Measurements from ENCODE around the gene EFHC2. TPM values are rescaled to one million over a fixed set of nuclear protein-coding genes. Genes with fewer than 3 reads are reported as not detected.

Gene EFHC2
- polyA plus RNA-seq, 1 donor, result 0.08 TPM

DNA sequence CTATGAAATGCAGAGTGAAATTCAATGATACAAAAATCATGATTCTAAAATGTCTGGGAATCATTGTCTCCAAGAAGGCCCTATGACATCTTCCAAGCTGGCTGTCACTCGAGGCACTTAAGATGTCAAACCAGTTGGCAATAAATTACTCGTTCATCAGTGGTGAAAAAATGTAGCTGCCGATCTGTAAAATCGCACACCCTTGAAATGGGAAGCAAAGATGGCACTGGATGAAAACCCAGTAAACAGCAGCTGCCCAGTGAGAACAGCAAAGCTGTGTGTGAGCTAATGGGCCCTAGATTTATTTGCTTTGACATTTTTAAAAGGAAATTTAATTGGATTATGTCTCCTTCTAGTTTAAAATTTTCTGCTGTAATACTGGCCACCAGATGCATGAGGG lies 188.3 kb downstream of the EFHC2 start:
- no peak for DNase-seq (ENCODE audit: low read depth)

DNA sequence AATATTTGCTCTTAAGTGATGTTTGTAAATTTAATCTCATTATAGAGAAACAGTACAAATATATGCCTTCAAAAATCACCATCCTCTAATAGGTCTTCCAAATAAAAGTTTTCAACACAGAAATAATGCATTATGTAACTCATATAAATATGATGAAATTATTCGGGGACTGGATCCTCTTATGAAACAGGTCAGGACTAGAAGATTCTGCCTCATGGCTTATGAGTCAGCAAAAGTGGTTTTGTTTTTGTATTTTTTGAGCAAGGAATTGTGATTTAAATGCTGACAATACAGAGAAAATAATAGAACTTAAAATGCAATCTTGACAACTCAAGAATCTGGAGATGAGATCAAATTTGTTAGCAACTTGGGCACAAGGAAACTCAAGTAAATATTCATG lies 190.6 kb downstream of the EFHC2 start:
- no peak for DNase-seq (ENCODE audit: low read depth)

DNA sequence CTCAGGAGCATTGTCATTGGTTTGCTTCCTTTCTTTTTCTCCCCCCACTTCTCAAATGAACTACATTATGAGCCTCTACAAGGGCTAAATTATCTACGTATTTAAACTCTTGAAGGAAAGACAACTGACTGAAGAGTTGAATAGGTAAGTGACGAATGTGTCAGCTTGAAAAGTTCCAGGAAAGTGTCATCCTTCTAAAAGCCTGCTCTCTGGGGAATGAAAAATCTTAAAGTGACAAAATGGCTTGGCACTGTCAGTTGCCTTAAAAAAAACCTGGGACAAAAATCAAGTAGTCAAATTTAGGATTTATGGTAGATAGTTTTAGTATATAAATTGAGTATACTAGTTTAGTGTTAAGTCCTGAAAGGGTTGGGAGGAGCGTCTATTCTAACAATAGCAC lies 196.3 kb downstream of the EFHC2 start:
- no peak for DNase-seq (ENCODE audit: low read depth)

DNA sequence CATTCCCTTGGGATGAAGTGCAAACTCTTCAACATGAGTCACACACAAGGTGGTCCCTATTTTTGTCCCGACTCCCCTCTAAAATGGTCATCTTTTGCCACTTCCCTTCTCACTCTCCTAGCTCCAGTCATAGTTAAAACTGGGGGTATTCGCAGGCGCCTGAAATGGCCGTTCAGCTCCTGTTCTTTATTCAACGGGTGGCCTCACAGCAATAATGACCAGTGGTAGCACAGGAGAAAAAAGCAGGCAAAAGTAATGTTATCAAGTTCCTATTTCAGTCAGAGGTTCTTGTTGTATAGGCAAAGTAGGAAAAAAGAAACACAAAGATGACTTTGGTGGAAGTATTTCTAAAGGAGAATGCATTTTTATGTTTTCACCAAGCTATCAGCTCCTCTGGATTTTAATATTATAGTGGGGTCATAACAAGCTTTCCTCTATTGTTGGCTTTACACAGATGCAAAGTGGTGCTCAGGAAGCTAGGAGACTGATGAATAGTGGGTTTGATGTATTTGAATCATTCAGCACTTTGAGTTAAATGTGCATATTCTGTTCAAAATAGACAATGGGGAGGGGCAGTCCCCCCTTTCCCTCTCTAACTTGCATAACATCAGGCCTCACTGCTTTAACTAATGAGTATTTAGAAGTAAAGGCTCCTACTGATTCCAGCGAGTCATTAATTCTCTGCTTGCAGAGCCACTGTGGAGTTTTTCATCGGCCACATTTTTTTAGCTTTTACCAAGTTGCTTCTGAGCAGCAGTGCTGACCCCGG lies 199.1 kb downstream of the EFHC2 start:
- DNase-seq (ENCODE audit: low read depth), result no peak

DNA sequence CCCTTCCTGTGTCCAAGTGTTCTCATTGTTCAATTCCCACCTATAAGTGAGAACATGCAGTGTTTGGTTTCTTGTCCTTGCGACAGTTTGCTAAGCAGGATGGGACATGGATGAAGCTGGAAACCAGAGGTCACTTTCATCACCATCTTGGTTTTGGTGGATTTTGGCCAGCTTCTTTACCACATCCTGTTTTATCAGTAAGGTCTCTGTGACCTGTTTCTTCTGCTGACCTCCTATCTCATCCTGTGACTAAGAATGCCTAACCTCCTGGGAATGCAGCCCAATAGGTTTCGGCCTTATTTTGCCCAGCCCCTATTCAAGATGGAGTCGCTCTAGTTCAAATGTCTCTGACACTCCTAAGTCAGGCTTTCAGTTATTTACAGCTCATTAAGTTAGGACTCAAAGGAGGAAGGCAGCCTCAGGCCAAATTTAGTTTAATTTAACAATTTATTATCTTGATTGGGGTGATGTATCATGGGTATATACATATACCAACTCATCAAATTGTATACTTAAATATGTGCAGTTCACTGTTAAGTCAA lies 200.3 kb downstream of the EFHC2 start:
- DNase-seq (ENCODE audit: low read depth), result no peak

DNA sequence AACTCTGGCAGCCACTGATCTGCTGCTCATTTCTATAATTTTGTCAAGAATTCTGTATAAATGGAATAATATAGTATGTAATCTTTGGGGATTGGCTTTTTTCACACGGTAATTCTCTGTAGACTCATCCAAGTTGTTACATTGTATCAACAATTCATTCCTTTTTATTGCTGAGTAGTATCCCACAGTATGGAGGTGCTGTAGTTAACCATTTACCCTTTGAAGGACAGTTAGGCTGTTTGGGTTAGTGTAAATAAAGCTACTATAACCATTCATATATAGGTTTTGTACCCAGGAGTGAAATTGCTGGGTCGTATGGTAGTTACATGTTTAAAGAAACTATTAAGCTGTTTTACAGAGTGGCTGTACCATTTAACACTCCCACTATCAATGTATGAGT lies 213.3 kb downstream of the EFHC2 start:
- DNase-seq (ENCODE audit: low read depth), result no peak

DNA sequence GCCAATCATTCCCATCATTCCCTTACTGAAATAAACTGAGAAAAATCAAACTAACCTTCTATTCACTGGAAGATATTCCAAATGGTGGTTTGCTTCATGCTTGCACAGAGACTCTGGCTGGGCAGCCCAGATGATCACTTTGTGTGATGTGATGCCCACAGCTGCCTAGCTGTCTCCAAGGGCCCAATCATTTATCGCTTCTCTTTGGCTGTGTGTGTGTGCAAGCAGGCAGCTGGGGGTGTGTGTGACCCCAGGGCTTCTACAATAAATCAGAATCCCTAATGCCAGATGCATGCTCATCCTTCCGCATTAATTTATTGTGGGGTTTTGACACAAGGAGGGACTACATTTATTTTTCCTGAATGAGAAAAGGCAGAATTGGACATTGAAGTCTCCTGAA lies 230.1 kb downstream of the EFHC2 start:
- DNase-seq (ENCODE audit: low read depth), result no peak

DNA sequence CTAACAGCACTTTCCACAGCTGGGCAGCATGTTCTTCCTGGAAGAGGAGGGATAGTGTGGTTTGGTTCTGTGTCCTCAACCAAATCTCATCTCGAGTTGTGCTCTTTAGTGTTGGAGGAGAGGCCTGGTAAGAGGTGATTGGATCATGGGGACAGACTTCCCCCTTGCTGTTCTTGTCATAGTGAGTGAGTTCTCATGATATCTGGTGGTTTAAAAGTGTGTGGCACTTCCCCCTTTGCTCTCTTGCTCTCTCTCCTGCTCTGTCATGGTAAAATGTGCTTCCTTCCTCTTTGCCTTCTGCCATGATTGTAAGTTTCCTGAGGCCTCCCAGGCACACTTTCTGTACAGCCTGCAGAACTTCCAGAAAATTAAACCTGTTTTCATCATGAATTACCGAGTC lies 236.6 kb downstream of the EFHC2 start:
- no peak for DNase-seq (ENCODE audit: low read depth)

DNA sequence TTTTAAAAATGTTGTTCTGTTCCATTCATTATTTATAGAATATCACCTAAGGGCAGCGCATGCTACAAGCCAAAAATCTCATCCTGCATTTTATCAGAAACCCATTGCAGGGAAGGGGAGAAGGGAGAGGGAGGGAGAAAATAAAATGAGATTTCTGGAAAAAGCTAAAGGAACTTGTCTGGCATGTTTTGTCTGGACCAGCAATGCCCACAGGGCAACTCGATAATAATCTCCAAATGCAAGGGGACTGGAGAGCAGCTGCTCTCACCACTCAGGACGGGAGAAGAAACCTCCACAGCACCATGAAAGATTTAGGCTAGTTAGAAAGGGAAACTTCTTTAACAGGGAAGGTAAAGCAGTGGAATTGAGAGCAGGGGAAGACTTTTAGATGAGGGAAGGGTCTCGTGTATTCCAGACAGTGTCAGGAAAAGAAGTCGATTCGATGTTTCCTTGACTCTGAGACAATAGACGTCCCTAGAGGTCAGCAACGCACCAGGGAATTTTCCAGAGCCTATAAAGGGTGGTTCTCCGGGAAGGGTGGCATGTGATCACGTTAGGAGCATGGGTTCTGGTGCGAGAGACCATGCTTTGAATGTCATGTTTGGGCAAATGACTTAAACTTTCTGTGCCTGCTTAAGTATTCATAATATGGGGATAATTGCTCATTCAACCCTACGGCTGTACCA lies 238.1 kb downstream of the EFHC2 start:
- DNase-seq (ENCODE audit: low read depth), result no peak

DNA sequence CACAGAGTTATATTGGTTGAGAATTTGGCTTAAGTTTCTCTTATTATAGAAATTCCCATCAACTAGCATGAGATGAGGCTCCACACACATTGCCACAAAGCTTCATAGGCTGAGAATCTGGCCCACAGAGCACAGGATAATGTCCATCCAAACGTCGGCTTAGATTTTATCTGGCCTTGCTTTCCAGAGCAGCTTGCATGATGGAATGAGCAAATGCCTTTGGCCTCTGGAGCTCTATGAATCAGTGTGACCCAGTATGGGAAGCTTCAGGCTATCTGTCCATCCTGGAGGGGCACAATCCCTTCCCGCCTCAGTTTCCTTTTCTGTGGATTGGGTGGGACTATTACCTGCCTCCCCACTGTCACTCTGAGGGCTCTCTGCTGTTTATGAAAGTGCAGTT lies 238.8 kb downstream of the EFHC2 start:
- no peak for DNase-seq (ENCODE audit: low read depth)

DNA sequence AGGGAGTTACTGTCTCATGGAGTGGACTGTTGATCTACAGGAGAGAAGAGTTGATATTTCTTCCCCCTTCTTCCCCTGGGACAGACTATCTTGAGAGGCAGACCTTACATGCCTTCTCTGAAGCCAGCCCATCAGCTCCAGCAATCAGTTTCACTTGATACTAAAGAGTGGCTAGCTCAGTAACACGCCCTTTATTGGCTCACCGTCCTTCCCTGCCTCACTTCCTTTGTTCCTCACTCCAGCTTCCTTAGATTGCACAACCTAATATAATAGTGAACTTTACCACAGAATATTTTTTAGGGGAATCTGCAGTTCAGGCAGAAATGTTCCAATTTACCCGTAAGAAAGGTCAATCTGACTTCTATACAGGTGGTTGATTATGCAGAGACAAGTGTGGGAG lies 242.2 kb downstream of the EFHC2 start:
- no peak for DNase-seq (ENCODE audit: low read depth)

DNA sequence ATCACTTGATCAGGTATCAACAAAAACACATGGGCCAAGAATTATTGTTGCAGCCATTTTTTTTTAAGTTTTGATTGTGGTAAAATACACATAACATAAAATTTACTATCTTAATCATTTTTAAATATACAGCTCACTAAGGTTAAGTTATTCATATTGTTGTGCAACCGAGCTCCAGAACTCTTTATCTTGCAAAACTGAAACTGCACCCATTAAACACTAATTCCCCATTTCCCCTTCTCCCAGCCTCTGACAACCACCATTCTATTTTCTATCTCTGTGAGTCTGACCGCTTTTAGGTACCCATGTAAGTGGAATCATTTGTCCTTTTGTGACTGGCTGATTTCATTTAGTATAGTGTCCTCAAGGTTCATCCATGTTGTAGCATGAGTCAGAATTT lies 244.1 kb downstream of the EFHC2 start:
- DNase-seq (ENCODE audit: low read depth), result no peak

Other genes with a start within 250 kb of the EFHC2 start
- 12.9 TPM for gene FUNDC1, start 199.2 kb upstream of the EFHC2 start, polyA plus RNA-seq (ENCODE audit: insufficient read length)